Effector CD4-positive, alpha-beta T cell (primary cell): ENCODE results near the gene ZNF366. TPM values are rescaled to one million over a fixed set of nuclear protein-coding genes. Genes with fewer than 3 reads are reported as not detected.

Source experiments
- DNase-seq: peaks from one replicate; pipeline ENCODE4 v3.0.0-alpha.2; 2020
- total RNA-seq: gene quantifications from one replicate; lab custom pipeline; 2026; lab: John Stamatoyannopoulos, UW

The ZNF366 gene, protein sequence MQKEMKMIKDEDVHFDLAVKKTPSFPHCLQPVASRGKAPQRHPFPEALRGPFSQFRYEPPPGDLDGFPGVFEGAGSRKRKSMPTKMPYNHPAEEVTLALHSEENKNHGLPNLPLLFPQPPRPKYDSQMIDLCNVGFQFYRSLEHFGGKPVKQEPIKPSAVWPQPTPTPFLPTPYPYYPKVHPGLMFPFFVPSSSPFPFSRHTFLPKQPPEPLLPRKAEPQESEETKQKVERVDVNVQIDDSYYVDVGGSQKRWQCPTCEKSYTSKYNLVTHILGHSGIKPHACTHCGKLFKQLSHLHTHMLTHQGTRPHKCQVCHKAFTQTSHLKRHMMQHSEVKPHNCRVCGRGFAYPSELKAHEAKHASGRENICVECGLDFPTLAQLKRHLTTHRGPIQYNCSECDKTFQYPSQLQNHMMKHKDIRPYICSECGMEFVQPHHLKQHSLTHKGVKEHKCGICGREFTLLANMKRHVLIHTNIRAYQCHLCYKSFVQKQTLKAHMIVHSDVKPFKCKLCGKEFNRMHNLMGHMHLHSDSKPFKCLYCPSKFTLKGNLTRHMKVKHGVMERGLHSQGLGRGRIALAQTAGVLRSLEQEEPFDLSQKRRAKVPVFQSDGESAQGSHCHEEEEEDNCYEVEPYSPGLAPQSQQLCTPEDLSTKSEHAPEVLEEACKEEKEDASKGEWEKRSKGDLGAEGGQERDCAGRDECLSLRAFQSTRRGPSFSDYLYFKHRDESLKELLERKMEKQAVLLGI
- total RNA-seq, result not detected

DNA sequence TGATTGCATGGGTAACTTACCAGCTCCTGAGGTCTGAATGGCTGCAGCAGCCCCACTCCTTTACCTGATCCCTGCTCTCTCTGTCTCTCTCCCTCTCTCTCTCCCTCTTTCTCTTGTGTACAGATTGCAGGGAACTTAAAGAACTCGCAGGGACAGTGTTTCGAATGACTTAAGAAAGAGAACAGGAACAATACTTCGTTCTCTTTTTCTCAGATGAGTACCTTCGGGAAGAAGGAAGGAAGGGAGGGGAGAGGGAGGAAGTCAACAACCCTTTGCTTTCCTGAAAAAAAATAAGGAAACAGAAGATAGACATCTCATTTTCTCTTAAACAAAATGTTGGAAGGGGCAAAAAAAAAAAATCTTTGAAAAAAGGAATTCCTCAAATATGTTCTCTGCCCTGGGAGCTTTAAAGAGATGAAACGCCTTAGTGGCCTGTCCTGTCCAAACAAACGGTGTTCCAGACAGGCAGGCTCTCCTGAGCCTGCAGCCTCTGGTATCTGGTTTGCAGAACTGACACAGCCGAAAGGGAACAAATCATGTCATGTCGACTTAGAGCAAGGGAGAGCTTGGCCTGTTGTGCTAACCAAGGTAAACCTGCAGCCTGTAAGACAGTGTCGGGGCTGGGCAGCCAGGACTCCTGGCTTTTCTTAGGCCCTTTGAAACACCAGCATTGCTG lies at the start of gene ZNF366:
TSS of gene ZNF366 (minus strand) at position 180 of the 676 bp plus-strand sequence. CDS start 45,914 bp downstream, outside the sequence.
- DNase-seq, result no peak

DNA sequence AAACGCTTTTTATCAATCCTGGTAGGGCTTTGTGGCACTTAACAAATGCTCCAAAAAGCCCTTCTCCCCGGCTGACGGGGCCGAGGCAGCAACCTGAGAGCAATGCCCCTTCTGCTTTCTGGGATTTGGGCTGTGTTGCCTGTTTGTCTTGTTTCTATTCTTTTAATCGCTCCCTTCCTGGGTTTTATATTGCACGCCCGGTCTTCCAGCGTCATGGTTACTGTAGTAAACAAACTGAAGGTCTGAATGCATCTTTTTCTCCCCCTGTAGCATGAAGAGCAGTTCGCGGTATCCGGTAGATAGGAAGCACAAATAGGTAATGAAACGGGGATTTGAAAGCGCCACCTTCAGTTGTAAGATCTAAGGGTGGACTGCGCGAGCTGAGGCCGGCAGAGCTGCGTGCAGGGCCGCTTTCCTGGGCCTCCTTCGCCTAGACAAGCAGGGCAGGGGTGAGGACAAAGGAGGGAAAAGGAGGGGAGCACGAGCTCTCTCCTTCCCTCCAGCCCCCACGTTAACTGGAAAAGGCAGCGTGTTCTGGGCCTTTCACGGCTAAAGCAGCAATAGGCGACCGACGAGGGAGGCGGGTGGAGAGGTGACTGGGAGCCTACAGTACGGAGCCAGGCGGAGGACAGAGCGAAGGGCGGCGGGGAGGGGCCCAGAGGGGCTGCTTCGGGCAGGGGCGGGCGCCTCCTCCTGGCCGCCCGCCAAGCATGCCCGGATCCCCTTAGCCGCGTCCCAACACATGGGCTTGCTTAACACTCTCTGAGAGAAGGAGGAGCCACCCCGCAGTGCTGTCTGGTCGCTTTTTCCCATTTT lies 49.3 kb upstream of the ZNF366 start:
- no peak for DNase-seq

DNA sequence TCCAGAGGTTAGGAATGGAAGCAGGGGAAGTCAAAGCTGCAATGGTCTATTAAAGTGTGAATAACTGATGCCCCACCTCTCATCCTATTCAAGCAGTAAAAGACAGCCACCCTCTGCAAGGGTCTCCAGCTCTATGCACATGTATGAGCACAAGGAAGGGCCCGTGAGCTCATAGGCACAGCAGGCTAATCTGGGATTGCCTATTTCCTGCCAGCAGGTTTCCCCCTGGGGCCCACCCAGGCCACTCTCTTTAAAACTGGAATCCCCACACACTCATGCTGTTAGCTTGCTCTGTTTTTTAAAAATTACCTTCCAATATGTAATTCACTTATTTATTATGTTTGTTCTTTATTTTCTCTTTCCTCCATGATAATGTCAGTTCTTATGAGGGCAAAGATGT lies 48.7 kb upstream of the ZNF366 start:
- DNase-seq, result no peak

DNA sequence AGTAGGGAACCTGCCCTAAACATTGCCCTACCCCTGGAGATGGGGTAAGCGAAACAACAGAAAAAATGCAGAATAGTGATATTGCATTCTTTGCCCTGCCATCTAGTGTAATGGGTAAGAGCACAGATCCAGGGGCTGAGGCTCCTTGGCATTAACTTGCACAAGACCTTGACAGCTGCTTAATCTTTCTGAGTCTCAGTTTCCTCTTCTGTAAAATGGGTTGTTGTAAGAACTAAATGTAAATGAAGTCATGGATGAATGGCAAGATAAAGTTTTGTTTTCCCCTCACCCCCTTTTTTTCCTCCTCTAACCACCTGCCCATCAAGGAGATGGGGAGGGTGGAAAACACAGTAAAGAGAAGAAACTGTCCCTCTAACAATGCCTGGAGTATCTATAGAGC lies 47.7 kb upstream of the ZNF366 start:
- no peak for DNase-seq

DNA sequence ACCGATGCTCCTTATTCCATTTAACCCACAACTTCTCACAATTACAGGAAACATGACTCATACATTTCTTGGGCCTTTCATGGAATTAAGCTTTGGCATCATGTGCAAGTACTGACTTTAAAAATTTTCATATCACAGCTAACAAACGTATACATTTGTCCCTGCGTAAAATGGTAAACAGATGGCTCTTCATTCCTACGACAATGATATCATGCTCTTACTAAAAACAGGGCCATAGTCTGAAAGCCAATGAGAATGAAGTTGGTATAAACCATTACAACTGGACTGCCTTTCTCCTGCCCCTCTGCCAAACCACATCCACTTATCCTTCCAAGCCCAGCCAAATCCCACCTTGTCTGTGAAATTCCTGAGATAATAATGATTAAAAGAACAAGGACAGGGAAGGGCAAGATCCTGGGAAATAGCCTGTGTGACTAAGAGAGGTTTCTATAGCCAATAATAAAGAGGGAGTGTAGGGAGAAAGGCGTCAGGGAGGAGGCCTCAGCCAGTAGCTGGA lies 44.9 kb upstream of the ZNF366 start:
- no peak for DNase-seq

DNA sequence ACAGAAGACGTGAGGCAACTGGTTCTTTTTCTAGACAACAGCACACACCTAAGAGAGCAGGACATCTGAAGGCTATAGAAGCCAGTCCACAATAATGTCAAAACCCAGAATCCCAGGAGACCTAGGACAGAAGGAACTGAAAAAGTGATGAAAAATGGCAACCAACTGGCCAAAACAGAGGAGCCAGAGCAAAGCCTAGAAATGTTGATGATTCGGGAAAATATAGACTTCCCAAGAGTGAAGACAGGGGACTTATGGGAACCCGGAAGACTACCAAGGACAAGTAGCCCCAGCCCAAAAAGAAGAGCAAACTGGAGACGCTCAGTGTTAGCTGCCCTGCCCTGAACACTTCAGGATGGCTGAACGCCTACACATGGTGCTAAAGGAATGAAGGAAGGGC lies 43.4 kb upstream of the ZNF366 start:
- no peak for DNase-seq

DNA sequence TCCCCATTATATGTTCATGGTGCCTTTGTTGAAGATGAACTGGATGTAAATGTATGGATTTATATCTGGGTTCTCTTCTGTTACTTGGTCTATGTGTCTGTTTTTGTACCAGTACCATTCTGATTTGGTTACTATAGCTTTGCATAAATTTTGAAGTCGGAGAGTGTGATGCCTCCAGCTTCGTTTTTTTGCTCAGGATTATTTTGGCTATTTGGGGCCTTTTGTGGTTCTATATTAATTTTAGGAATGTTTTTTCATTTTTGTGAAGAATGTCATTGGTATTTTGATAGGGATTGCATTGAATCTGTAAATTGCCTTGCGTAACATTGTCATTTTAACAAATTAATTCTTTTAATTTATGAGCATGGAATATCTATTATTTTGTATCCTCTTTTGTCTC lies 36.6 kb upstream of the ZNF366 start:
- no peak for DNase-seq

DNA sequence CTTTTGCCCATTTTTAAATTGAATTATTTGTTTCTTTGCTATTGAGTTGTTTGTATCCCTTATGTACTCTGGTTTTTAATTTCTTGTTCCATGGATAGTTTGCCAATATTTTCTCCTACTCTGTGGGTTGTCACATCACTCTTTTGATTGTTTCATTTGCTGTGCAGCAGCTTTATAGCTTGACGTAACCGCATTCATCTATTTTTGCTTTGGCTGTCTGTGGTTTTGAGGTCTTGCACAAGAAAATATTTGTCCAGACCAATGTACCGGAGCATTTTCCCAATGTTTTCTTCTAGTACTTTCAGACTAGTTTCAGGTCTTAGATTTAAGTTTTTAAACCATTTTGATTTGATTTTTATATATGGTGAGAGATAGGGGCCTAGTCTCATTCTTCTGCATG lies 36.2 kb upstream of the ZNF366 start:
- DNase-seq, result no peak

DNA sequence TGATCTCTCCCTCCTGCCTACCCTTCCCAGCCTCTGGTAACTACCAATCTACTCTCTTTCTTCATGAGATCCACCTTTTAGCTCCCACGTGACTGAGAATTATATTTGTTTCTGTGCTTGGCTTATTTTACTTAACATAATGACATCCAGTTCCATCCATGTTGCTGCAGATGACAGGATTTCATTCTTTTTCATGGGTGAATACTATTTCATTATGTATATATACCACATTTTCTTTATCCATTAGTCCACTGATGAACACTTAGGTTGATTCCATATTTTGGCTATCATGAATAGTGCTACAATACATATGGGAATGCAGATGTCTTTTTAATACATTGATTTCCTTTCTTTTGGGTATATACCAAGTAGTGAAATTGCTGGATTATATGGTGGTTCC lies 35.5 kb upstream of the ZNF366 start:
- no peak for DNase-seq

DNA sequence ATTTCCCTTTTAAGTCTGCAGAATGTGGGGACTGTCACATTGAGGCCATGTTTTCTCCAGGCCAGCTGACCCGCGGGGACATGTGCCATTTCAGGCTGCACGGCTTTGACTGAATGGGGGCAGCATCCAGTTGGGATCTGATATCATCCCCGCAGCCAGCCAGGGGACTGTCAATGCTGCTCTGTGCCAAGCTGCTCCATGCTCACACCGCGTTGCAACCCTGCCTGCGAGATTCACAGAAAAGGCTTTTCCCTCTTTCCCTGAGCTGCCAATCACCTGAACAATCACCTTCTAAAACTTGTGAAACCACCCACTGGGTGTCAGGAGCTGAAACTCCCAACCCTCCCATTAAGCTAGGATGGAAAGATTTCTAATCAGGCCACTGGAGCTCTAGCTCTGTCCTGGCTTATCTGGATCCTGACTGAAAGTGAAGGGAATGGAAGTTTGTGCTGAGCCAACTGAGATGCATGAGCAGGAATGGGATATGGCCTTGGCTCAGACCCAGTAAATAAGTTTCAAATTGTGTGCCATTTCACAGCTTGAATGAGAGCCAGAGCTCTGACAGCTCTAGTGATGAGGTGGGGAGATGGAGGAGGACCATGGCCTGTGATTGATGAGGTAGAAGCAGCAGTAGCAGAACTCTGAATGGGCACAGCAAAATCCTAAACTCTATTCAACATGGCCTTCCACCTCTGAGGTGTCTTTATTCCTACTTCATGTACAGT lies 34.5 kb upstream of the ZNF366 start:
- no peak for DNase-seq

DNA sequence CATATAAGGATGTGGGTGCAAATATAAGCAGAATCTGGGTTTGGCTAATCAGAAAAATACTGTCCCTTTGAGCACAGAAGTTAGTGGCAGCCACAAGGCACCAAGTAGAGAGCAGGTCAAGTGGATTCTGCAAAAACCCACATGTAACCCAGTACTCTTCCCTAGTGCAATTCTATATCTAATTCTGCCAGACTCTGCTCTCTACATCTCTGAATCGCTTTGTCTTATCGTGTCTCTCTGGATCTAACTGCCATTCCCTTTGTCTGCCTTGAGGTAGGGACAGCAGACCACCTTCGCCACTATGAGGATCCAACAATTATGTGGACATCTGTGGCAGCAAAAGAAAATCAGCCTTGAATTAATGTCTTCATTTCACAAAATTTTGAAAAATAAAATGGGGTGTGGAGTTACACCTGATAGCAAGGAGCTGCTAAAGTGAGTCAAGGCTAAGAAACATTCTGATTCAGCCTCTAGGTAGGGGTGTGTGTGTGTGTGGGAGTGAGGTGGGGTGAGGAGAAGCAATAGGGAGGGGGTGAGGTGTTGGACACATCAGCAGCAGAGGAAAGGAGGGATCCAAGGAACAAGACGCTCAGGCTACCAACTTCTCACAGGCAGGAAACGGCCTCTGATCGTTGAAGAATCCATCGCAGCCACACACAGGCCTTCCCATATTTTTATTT lies 33.7 kb upstream of the ZNF366 start:
- DNase-seq, result no peak

DNA sequence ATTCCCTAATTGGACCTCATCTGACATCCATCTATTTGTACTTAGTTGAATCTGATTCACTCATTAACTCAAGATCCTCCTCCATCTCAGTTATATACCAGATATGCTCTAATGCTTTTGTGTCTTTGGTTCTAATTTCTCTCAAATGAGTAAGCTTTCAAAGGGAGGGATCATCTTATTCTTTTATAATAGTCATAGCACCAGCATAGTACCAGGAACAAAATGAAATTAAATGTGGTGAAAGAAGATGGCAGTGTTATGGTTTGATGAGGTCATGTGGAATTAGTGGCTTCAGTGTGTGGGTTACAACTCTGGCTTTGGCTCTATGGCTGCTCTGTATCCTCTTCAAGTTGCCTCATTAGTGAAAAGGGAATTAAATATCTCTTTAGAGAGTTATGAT lies 32.5 kb upstream of the ZNF366 start:
- DNase-seq, result no peak

DNA sequence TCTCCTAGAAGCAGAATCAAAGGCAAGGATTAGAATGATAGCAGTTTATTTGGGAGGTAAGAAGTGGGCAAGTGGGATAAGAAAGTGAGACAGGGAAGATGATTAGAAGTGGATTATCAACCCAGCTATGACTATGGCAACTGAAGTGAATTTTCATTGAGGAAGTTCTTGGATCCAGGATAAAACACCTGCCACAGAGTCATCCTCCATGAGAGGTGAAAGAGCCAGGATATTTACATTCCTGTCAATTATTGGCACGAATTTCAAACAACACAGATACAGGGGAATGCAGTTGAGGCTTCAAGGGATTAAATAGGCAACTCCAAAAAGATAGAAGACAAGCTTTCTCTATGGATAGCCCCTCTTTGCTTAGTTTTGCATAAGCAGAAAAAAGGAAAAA lies 31.8 kb upstream of the ZNF366 start:
- no peak for DNase-seq

DNA sequence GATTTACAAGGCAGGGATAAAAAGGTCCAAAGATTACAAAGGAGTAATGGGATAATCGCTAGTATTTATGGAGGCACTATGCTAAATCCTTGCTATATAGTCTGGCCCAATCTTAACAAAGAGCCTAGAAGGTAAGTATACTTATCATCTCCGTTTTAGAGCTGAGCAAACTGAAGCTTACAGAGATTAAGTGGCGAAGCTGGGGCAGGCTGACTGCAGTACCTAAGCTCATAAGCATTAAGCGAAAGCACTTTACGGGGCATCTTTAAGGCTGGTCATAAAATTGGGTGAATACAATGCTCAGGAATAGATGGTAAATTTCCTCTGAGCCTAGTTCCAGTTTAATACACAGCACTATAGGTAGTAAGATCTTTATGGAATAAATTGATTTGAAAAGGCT lies 30.0 kb upstream of the ZNF366 start:
- no peak for DNase-seq

DNA sequence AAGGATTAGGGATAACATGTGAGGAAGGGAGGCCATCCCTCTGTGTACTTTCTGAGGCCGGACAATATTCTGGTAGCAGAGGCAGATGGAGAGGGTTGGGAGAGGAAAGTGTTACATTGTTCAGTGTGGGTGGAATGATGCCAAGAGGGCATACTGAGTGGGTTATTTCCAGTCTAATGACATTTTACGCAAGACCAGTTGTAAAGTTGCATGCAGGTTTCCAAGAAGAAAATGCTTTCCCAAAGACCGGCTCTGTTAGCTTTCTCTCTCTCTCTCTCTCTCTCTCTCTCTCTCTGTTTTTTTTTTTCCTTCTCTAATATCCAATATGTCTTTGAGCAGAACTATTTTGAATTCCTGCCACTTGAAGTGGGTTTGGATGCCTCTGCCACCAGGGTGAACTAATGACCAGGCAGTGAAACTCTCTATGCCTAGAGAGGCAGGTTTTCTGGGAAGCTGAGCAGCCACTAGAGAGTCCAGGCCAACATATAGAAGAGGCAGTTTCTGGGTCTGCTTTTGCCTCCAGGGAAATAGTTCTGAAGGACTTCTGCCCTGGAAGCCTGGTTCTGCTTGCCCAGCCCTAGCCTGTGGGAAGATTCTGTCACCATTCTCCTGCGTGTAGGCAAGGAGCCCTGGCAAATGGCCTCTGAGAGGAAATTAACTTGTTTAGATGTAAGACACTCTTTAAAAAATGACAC lies 24.4 kb upstream of the ZNF366 start:
- DNase-seq, result no peak

DNA sequence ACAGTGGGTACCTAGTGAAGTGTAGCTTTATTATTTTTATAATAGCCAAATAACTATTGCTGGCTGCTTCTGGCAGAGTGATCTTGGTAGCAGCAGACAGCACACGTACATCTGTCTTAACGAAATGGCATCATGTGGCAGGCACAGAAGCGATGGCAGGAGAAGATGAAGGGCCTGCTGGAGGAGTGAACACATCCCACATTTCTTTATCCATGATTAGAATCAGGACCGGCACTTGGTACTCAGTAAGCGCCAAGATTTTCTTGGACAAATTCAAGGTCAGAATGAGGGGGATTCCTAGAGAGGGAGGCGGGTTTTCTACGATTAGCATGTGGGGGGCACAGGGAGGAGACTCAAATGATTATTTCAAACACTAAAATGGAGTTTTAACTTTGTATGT lies 23.0 kb upstream of the ZNF366 start:
- no peak for DNase-seq

DNA sequence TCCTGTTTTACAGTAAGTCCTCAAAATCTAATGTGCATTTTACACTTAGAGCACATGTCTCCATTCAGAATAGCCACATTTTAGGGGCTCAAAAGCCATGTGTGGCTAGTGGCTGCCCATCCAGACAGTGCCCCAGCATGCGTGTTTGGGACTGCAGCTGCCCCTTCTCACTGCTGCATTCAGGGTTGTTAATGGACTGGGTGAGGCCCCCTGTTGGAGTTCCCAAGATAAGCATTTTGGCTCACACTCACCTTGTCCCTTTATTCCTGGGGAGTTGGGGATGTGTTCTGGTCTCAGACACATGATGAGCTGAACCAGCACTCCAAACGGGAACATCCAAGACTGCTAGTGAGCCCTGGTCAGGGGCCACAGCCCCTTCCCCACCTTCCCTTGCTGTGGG lies 22.2 kb upstream of the ZNF366 start:
- DNase-seq, result no peak

DNA sequence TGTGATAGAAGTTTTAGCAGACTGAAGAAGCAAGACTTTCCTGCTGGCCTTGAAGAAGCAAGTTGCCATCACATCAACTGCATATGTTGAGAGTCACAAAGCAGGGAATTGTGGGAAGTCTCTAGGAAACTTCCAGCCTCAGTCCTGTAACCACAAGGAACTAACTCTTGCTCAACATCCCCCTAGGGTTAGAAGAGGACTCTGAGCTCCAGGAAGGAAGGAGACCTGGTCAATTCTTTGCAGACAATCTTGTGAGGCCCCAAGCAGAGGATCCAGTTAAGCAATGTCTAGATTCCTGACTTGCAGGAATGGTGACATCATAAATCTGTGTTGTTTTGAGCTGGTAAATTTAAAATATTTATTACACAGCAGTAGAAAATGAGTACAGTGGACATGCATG lies 18.6 kb upstream of the ZNF366 start:
- no peak for DNase-seq

DNA sequence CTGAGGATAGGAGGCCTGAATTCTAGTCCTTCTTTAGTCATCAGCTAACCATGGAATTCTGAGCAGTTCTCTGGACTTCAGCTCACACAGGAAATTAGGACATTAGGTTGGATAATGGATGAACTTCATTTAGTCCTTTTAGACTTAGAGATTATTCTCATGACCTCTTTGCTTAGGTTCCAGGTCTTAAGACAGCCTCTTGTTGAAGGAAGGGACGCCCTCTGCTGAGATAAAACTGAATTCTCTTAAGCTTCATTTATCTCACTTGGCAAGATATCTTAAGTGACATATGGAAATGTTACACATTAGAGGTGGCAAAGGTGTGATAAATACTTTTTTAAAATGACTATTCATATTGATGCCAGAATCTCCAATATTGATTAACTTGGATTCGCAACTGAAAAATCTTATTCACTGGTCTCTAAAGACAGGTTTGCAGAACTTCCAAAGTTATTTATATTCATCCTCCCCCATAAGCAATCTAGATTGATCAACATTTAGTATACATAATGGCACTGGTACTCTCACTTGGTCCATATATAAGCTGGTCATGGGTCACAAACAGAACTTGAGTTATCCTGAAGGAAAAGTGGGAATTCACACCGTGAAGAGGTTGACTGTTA lies 16.9 kb upstream of the ZNF366 start:
- DNase-seq, result no peak

DNA sequence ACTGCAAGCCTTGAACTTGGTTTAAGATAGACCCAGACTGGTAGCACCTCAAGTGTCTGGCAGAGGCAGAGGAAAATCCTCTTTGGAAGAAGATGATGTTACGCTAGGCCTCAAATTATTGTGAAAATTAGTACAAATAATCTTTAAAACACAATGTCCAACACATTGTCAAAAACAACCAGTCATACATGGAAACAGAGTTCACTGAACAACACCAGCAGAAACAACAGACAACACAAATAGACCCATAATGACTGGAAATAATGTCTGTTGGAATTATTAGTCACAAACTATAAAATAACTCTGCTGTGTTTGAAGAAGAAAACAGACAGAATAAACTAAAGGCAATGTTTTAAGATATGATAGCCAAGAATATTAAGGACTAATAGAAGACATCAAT lies 15.4 kb upstream of the ZNF366 start:
- no peak for DNase-seq
